Left forelimb (tissue), 1 donor: ENCODE measurements around the gene CCT4.
"Not testable (repeated sequence)": the region's sequence is repeated elsewhere in the genome, so short reads cannot be mapped to it uniquely, and the experiment has no call there.

Experiments
- DNase-seq: peaks from one replicate; pipeline ENCODE4 v3.0.0-alpha.2; 2018; ENCODE audit warnings: low spot score

The CCT4 gene

GRCh38 chr2:61878761-61879160 is 9.7 kb downstream of the CCT4 start:
- no peak for DNase-seq

GRCh38 chr2:61877571-61878245 is 10.7 kb downstream of the CCT4 start:
- no peak for DNase-seq

GRCh38 chr2:61876400-61876799 is 12.1 kb downstream of the CCT4 start:
- DNase-seq: no peak

- DNase-seq: not testable (repeated sequence)
Observed at GRCh38 chr2:61866482-61867089, 21.9 kb downstream of the CCT4 start.

- DNase-seq: no peak
Observed at GRCh38 chr2:61862085-61862484, 26.4 kb downstream of the CCT4 start.

- DNase-seq: no peak
Observed at GRCh38 chr2:61857224-61857623, 31.2 kb downstream of the CCT4 start.

GRCh38 chr2:61855318-61855613 is 33.2 kb downstream of the CCT4 start:
- no peak for DNase-seq

GRCh38 chr2:61854564-61855317 is 33.7 kb downstream of the CCT4 start:
- DNase-seq: peak; percentile 89

GRCh38 chr2:61853847-61854563 is 34.5 kb downstream of the CCT4 start, which contains the start of gene FAM161A:
TSS of gene FAM161A (minus strand) at chr2:61854060. CDS start at chr2:61854041, 19 bp downstream.
- DNase-seq: peak; percentile 92

- DNase-seq: no peak
Observed at GRCh38 chr2:61853086-61853846, 35.2 kb downstream of the CCT4 start.

GRCh38 chr2:61851270-61851669 is 37.2 kb downstream of the CCT4 start:
- not testable (repeated sequence) for DNase-seq

- DNase-seq: no peak
Observed at GRCh38 chr2:61845320-61845719, 43.1 kb downstream of the CCT4 start.

GRCh38 chr2:61841286-61841685 is 47.2 kb downstream of the CCT4 start:
- DNase-seq: no peak

GRCh38 chr2:61834893-61835292 is 53.6 kb downstream of the CCT4 start:
- DNase-seq: no peak

- no peak for DNase-seq
Observed at GRCh38 chr2:61833971-61834370, 54.5 kb downstream of the CCT4 start.

GRCh38 chr2:61832183-61832841 is 56.1 kb downstream of the CCT4 start:
- no peak for DNase-seq

- no peak for DNase-seq
Observed at GRCh38 chr2:61822255-61822654, 66.2 kb downstream of the CCT4 start.
